HepG2 (cell line): Measurements from ENCODE around the gene L3MBTL4. TPM values are rescaled to one million over a fixed set of nuclear protein-coding genes. Genes with fewer than 3 reads are reported as not detected.

Experiments
- ATAC-seq: fragments of 200-7000 bp; cut with Tn5 transposase; 3 replicates; pipeline ENCODE4 v1.9.1; 2020; ENCODE audit warnings: mild to moderate bottlenecking, moderate library complexity
- BruUV-seq: library from RNA; stranded (reverse); fragments of 400-500 nt; replicated peaks from 2 replicates; lab custom pipeline; 2021; lab: Mats Ljungman, UMichigan
- CTCF ChIA-PET: fragments of 300-600 bp; formaldehyde crosslinking; extraction: SDS; loops from one replicate; lab custom pipeline; 2021; ENCODE audit warnings: low total read pairs, inconsistent platforms, low intra/inter-chr PET ratio; lab: Yijun Ruan, JAX
- POLR2A ChIA-PET: fragments of 350-600 bp; sonication (Branson Sonifier 250); formaldehyde crosslinking; loops from one replicate; lab custom pipeline; 2020; ENCODE audit warnings: antibody characterized with exemption, inconsistent platforms; lab: Yijun Ruan, JAX
- DNase-seq: peaks from one replicate; pipeline ENCODE4 v3.0.0-alpha.2; 2015; ENCODE audit warnings: low spot score
- FAIRE-seq: peaks from 3 replicates; lab custom pipeline; 2011; peaks lifted over from hg19 to GRCh38; lab: Jason Lieb, UNC
- H2AFZ ChIP-seq: one replicate; pipeline ENCODE4 v1.6.1; 2011; ENCODE audit warnings: low read length, inconsistent platforms
- H3K27ac ChIP-seq: fragments of 300-600 bp; 3 replicates; pipeline ENCODE4 v1.8.0; 2011; ENCODE audit warnings: mixed run types, mild to moderate bottlenecking, mixed read lengths, low read length, inconsistent platforms; ENCODE audit not compliant: insufficient read depth; ENCODE audit errors: extremely low read length
- H3K27me3 ChIP-seq, 2 experiments: fragments of 200-600 bp in 1 of 2; 2 replicates in 1 of 2; 3 replicates in 1 of 2; pipeline versions ENCODE4 v1.6.0 to v1.8.0; 2011; ENCODE audit warnings: low read length in 2 of 2, mild to moderate bottlenecking in 2 of 2, moderate library complexity in 2 of 2, inconsistent platforms in 1 of 2; ENCODE audit not compliant: insufficient read depth in 2 of 2, control insufficient read depth in 1 of 2
- H3K36me3 ChIP-seq, 2 experiments: fragments of 200-600 bp in 1 of 2; replicated peaks in 1 of 2; 2 replicates in 1 of 2; 3 replicates in 1 of 2; pipeline versions ENCODE4 v1.5.1 to v1.8.0; 2011; ENCODE audit warnings: low read length in 2 of 2, inconsistent platforms in 1 of 2; ENCODE audit not compliant: insufficient read depth in 2 of 2, control insufficient read depth in 1 of 2
- H3K4me1 ChIP-seq: 2 replicates; pipeline ENCODE4 v1.5.1; 2012; ENCODE audit warnings: low read length, inconsistent platforms; ENCODE audit not compliant: insufficient read depth
- H3K4me2 ChIP-seq: 2 replicates; pipeline ENCODE4 v1.6.0; 2011; ENCODE audit warnings: low read depth, low read length, inconsistent platforms
- H3K4me3 ChIP-seq, 3 experiments: fragments of 200-600 bp in 1 of 3; sonication (generic), shearing (Covaris generic) in 1 of 3; replicated peaks in 1 of 3; 2 replicates each; pipeline ENCODE4 v1.5.1; 2011 to 2016; ENCODE audit warnings: low read length in 3 of 3, inconsistent platforms in 2 of 3, low read depth in 2 of 3, mild to moderate bottlenecking in 2 of 3, control low read depth in 1 of 3, mixed read lengths in 1 of 3; ENCODE audit not compliant: insufficient read depth in 1 of 3
- H3K79me2 ChIP-seq: one replicate; pipeline ENCODE4 v1.6.1; 2011; ENCODE audit warnings: low read length, inconsistent platforms; ENCODE audit not compliant: insufficient read depth
- H3K9ac ChIP-seq: 2 replicates; pipeline ENCODE4 v1.6.0; 2011; ENCODE audit warnings: mild to moderate bottlenecking, low read depth, low read length, inconsistent platforms; ENCODE audit not compliant: insufficient read depth
- H3K9me3 ChIP-seq: 2 replicates; pipeline ENCODE4 v1.5.1; 2012; ENCODE audit warnings: mild to moderate bottlenecking, low read length
- H4K20me1 ChIP-seq: 2 replicates; pipeline ENCODE4 v1.6.0; 2011; ENCODE audit warnings: inconsistent platforms, mild to moderate bottlenecking, low read length, moderate library complexity; ENCODE audit not compliant: insufficient read depth
- CCAR2 ChIP-seq: fragments of 200-400 bp; formaldehyde crosslinking; optimal IDR thresholded peaks from 2 replicates; pipeline ENCODE3; 2018; ENCODE audit warnings: low read depth, mild to moderate bottlenecking, low read length, moderate library complexity
- EZH2 ChIP-seq: conservative IDR thresholded peaks from 2 replicates; pipeline ENCODE4 v1.6.1; 2012; ENCODE audit warnings: mild to moderate bottlenecking, low read depth, low read length, moderate library complexity
- GATAD2A ChIP-seq: IDR thresholded peaks from 2 replicates; pipeline ENCODE4 v1.6.1; 2016
- MAZ ChIP-seq, 2 experiments: sonication (generic) in 1 of 2; formaldehyde crosslinking in 1 of 2; IDR thresholded peaks; 2 replicates each; pipeline versions ENCODE4 v1.5.0 to v1.6.1; 2012 to 2020; ENCODE audit warnings: low read depth in 2 of 2, mild to moderate bottlenecking in 2 of 2, borderline replicate concordance in 1 of 2, improper control_type of control experiment in 1 of 2, low read length in 1 of 2, missing genetic modification reagents in 1 of 2, moderate library complexity in 1 of 2
- MXD4 ChIP-seq: IDR thresholded peaks from 2 replicates; pipeline ENCODE4 v1.6.1; 2016; ENCODE audit warnings: mild to moderate bottlenecking, missing biosample characterization, missing genetic modification reagents
- PCBP1 ChIP-seq: fragments of 200-400 bp; formaldehyde crosslinking; IDR thresholded peaks from 2 replicates; pipeline ENCODE4 v1.6.1; 2017; ENCODE audit warnings: mild to moderate bottlenecking, low read depth, low read length, borderline replicate concordance
- PRDM4 ChIP-seq: sonication (generic); formaldehyde crosslinking; IDR thresholded peaks from 2 replicates; pipeline ENCODE4 v1.9.0; 2021; ENCODE audit warnings: missing genetic modification reagents, borderline replicate concordance
- RXRB ChIP-seq: IDR thresholded peaks from 2 replicates; pipeline ENCODE4 v1.6.1; 2016; ENCODE audit warnings: borderline replicate concordance, missing genetic modification reagents, missing compliant biosample characterization
- YY1 ChIP-seq: IDR thresholded peaks from 2 replicates; pipeline ENCODE4 v1.6.1; 2011; ENCODE audit warnings: low read length, low read depth, moderate library complexity, mild to moderate bottlenecking; ENCODE audit not compliant: insufficient read depth, insufficient replicate concordance
- ZBTB7A ChIP-seq: sonication (generic); formaldehyde crosslinking; IDR thresholded peaks from 2 replicates; pipeline ENCODE4 v1.8.0; 2022; ENCODE audit warnings: mild to moderate bottlenecking, missing genetic modification reagents
- ZNF205 ChIP-seq: IDR thresholded peaks from 2 replicates; pipeline ENCODE4 v1.6.1; 2018; ENCODE audit warnings: missing biosample characterization, missing genetic modification reagents
- ZNF570 ChIP-seq: sonication (generic); formaldehyde crosslinking; IDR thresholded peaks from 2 replicates; pipeline ENCODE4 v1.4.0; 2020; ENCODE audit warnings: mild to moderate bottlenecking, missing genetic modification reagents, borderline replicate concordance
- ZNF776 ChIP-seq: sonication (generic); formaldehyde crosslinking; IDR thresholded peaks from 2 replicates; pipeline ENCODE4 v1.4.0; 2020; ENCODE audit warnings: mild to moderate bottlenecking, missing genetic modification reagents
- ZNF83 ChIP-seq: sonication (generic); formaldehyde crosslinking; IDR thresholded peaks from 2 replicates; pipeline ENCODE4 v1.4.0; 2020; ENCODE audit warnings: missing genetic modification reagents, mild to moderate bottlenecking, borderline replicate concordance
- ZXDC ChIP-seq: sonication (generic); formaldehyde crosslinking; IDR thresholded peaks from 2 replicates; pipeline ENCODE4 v1.5.0; 2020; ENCODE audit warnings: mild to moderate bottlenecking, missing genetic modification reagents
- WGBS: methylation state at CpG from one replicate; pipeline ENCODE4 v1.1.6; 2017; ENCODE audit warnings: low lambda C conversion rate; 5-methylcytosine and 5-hydroxymethylcytosine counted together
- in situ Hi-C: cut with HindIII; loops from 2 replicates; pipeline ENCODE4 v1.10.0; 2017; ENCODE audit warnings: low pct_unique_long_range_greater_than_20kb; ENCODE audit not compliant: extremely low pct_ligation_motif_present
- intact Hi-C: fragments of 100-400 bp; cut with micrococcal nuclease; formaldehyde crosslinking; loops from one replicate; pipeline ENCODE4 v1.10.0; 2022; ENCODE audit not compliant: unreplicated experiment
- polyA plus RNA-seq, 8 experiments: library from polyadenylated mRNA; depleted of rRNA in 3 of 8; stranded (reverse) in 7 of 8; unstranded in 1 of 8; fragments of >200 nt; fragmentation: Illumina TruSeq in 4 of 8; extraction: Trizol in 4 of 8; gene quantifications; 2 replicates each; pipeline versions ENCODE4 v1.2.1 to v1.2.3, GENCODE V29; 2011 to 2016; ENCODE audit warnings: low read depth in 4 of 8, missing spikeins in 1 of 8, mixed read lengths in 1 of 8; ENCODE audit not compliant: insufficient read depth in 1 of 8
- total RNA-seq, 5 experiments: library from RNA; depleted of rRNA; stranded (reverse); fragments of >200 nt; fragmentation: Illumina TruSeq; extraction: Trizol; gene quantifications; 2 replicates each; pipeline ENCODE4 v1.2.3, GENCODE V29; 2016; ENCODE audit warnings: low read depth in 1 of 5
- TF ChIP-seq, protein P1 (sequence below): sonication (generic); formaldehyde crosslinking; IDR thresholded peaks from 2 replicates; pipeline ENCODE4 v1.5.0; 2020; ENCODE audit warnings: mild to moderate bottlenecking, missing genetic modification reagents

The L3MBTL4 gene
- total and polyA plus RNA-seq, 2 of the 13 experiments (the other 11 are each of a cell fraction or from before 2014, with no cell fraction given): 10.8 to 13.3 TPM

DNA sequence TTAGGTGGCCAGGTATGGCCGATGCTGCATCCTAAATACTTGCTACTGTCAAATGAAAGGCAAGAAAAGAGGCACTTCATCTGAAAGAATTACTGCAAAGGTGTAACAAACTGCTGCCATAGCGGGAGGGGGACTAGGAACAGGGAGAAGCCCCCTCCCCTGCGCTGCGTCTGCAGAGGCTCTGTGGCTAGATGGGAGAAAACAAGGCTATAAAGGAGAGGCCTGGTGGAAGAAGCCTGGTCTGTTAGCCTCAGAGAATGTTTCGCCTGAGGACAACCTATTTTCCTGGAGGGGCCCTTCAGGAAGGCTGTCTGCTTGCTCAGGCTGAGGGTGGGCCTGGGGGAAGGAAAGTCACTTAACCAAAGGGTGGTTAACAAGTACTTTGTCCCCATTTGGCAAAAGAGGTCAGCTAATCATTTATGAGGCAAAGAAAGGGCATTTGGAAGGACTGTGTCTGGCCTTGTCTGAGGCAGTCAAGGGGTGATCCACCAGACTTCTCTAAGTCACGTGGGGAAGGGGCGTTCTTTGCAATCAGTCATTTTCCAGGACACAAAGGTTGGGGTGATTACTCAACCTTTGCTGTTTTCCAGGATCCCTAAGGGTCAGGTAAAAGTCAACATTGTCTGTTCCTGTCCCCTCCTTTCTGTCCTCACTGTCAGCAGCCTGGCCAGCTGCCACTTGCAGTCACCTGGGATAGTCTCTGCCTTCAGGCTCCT lies 416.4 kb downstream of the L3MBTL4 start:
- H3K4me3 ChIP-seq: no peak overlapping the region
- no peaks in the 10 kb centered on the region for H3K79me2 ChIP-seq
- H3K4me2 ChIP-seq: peak overlapping the region; percentile 34
- no TSS peak for BruUV-seq
- ChIA-PET POLR2A (no interaction called here), CTCF (no interaction called here)
- H3K9me3 ChIP-seq: 0 out of 2 replicates have a peak, but pooled peaks cover 8% of the 10 kb centered on the region
- H3K9ac ChIP-seq: no peak overlapping the region
- FAIRE-seq (peak; percentile 92), ATAC-seq (peak; percentile 95), DNase-seq (peak; percentile 88)
- H3K27me3 ChIP-seq: no peaks in the 10 kb centered on the region
- intact Hi-C loops: no loop called here
- in situ Hi-C loops: no loop called here
- H4K20me1 ChIP-seq: no peaks in the 10 kb centered on the region
- peak overlapping the region; percentile 67 for H3K27ac ChIP-seq
- 68% methylated on average over 6 of the region's 7 CpGs for WGBS
- H3K36me3 ChIP-seq: no peaks in the 10 kb centered on the region; a peak in 1 of 5 replicates
- H2AFZ ChIP-seq: no peak overlapping the region
- H3K4me1 ChIP-seq: peaks cover 29% of the 10 kb centered on the region
- no peak for TF ChIP-seq YY1
- TF ChIP-seq, protein P1, sequence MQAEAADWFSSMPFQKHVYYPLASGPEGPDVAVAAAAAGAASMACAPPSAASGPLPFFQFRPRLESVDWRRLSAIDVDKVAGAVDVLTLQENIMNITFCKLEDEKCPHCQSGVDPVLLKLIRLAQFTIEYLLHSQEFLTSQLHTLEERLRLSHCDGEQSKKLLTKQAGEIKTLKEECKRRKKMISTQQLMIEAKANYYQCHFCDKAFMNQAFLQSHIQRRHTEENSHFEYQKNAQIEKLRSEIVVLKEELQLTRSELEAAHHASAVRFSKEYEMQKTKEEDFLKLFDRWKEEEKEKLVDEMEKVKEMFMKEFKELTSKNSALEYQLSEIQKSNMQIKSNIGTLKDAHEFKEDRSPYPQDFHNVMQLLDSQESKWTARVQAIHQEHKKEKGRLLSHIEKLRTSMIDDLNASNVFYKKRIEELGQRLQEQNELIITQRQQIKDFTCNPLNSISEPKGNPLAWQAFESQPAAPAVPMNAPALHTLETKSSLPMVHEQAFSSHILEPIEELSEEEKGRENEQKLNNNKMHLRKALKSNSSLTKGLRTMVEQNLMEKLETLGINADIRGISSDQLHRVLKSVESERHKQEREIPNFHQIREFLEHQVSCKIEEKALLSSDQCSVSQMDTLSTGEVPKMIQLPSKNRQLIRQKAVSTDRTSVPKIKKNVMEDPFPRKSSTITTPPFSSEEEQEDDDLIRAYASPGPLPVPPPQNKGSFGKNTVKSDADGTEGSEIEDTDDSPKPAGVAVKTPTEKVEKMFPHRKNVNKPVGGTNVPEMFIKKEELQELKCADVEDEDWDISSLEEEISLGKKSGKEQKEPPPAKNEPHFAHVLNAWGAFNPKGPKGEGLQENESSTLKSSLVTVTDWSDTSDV: no peak
- no peak for TF ChIP-seq MXD4 (CRISPR knock-in tag)
- no peak for TF ChIP-seq ZNF776 (CRISPR knock-in tag)
- TF ChIP-seq ZNF83: no peak
- no peak for TF ChIP-seq ZNF570 (CRISPR knock-in tag)
- TF ChIP-seq EZH2: no peak
- TF ChIP-seq RXRB (CRISPR knock-in tag): peak; percentile 84
- TF ChIP-seq ZXDC: no peak
- no peak; the same call in 1 of the 2 replicates for TF ChIP-seq ZNF205 (CRISPR knock-in tag)
- TF ChIP-seq MAZ (IDR thresholded peaks at IDR 0.05; ENCODE audit: borderline replicate concordance, low read depth, low read length): no peak
- no peak for TF ChIP-seq MAZ (CRISPR knock-in tag; IDR thresholded peaks at IDR 0.05; ENCODE audit: low read depth)
- TF ChIP-seq CCAR2: no peak
- peak; percentile 66 for TF ChIP-seq GATAD2A (CRISPR knock-in tag)
- peak; percentile 84 for TF ChIP-seq ZBTB7A (CRISPR knock-in tag)
- TF ChIP-seq PRDM4 (CRISPR knock-in tag): no peak
- no peak for TF ChIP-seq PCBP1
